UCSD-AML1 (cell line): ENCODE measurements around the gene EEF1AKMT3.

Experiments used
- DNase-seq: peaks from one replicate; lab custom pipeline; 2025; ENCODE audit not compliant: unreplicated experiment; lab: John Stamatoyannopoulos, UW

Gene EEF1AKMT3

GRCh38 chr12:57772429-57773322 lies at the start of gene EEF1AKMT3:
EEF1AKMT3 (plus strand) TSS chr12:57772614; CDS start chr12:57772725, 111 bp downstream.
- peak; percentile 83 for DNase-seq

GRCh38 chr12:57722716-57723629 lies 49.4 kb upstream of the EEF1AKMT3 start:
- DNase-seq = no peak

- DNase-seq = no peak
Observed at GRCh38 chr12:57723630-57723962, 48.8 kb upstream of the EEF1AKMT3 start.

- no peak for DNase-seq
Observed at GRCh38 chr12:57724003-57724935, 48.1 kb upstream of the EEF1AKMT3 start.

GRCh38 chr12:57724936-57725740 lies 47.3 kb upstream of the EEF1AKMT3 start:
- no peak for DNase-seq

GRCh38 chr12:57725851-57726150 lies 46.6 kb upstream of the EEF1AKMT3 start:
- no peak for DNase-seq

- no peak for DNase-seq
Observed at GRCh38 chr12:57726151-57726883, 46.1 kb upstream of the EEF1AKMT3 start.

- no peak for DNase-seq
Observed at GRCh38 chr12:57726884-57727757, 45.3 kb upstream of the EEF1AKMT3 start.

GRCh38 chr12:57727758-57728395 lies 44.5 kb upstream of the EEF1AKMT3 start:
- no peak for DNase-seq

- no peak for DNase-seq
Observed at GRCh38 chr12:57729321-57729844, 43.0 kb upstream of the EEF1AKMT3 start.

- no peak for DNase-seq
Observed at GRCh38 chr12:57730336-57731067, 41.9 kb upstream of the EEF1AKMT3 start.

- DNase-seq = no peak
Observed at GRCh38 chr12:57731411-57732080, 40.9 kb upstream of the EEF1AKMT3 start.

- DNase-seq = no peak
Observed at GRCh38 chr12:57732270-57732669, 40.1 kb upstream of the EEF1AKMT3 start.

- DNase-seq = no peak
Observed at GRCh38 chr12:57732726-57733593, 39.5 kb upstream of the EEF1AKMT3 start.

GRCh38 chr12:57733928-57734327 lies 38.5 kb upstream of the EEF1AKMT3 start:
- DNase-seq = no peak

GRCh38 chr12:57734591-57734990 lies 37.8 kb upstream of the EEF1AKMT3 start:
- no peak for DNase-seq
